ENCODE results near the gene ZC3HAV1L.

GRCh38 chr7:139078911-139079310, 43.1 kb upstream of the ZC3HAV1L start:
- TF ChIP-seq EZH2 (IDR thresholded peaks at IDR 0.05; ENCODE audit: insufficient read depth, low read length) (no peak), CTCF (IDR thresholded peaks at IDR 0.05; ENCODE audit: insufficient read depth, low read depth, low read length) (no peak)
